ENCODE measurements around the gene UNKL. TPM values are rescaled to one million over a fixed set of nuclear protein-coding genes. Genes with fewer than 3 reads are reported as not detected.

UNKL gene
- total and polyA plus RNA-seq, 8 donors: 4.4 to 22.1 (median 10.2) TPM

DNA sequence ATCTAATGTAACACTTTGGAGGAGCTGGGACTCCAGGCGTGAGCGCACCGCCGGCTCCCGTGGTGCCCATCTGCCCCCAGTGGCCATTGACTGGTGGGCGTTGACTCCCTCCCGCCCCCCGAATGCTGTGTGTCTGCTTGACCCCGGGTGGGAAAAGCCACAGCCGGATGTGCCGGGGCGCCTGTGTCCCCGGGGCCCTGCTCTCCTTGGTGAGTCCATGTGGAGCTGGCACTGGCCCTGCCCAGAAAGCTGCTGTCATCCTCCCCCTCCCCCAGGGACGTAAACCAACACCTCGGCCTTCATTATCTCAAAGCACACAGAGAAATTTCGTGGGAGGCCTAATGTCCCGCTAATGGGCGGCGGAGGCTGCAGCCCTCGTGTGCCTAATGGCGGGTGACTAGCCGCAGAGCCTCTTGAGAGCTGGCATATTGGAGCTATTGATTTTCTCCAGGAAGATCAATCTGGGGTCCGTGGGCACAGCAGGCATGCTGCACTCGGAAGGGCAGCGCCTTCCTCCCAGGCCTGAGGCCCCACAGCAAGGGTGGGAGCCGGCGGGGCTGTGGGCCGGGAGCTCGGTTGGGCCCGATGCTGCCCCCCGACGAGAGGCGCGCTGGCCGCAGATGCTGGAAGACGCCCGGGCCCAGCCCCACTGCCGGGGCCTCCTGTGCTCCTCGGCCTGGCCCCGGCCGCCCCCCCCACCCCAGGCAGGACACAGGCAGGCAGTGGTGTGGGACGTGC is 12.4 kb upstream of the UNKL start:
- no peak overlapping the region for H3K27ac ChIP-seq
- H3K27me3 ChIP-seq: no peaks in the 10 kb centered on the region
- TF ChIP-seq CTCF (IDR thresholded peaks at IDR 0.05): no peak
- H3K4me1 ChIP-seq: no peaks in the 10 kb centered on the region
- ATAC-seq (no peak), FAIRE-seq (no peak), DNase-seq (peak in 1 of 6 donors; percentile 62)
- H3K36me3 ChIP-seq: no peaks in the 10 kb centered on the region
- intact Hi-C loops (cut with DNase I): no loop called here
- no peak overlapping the region for H3K4me3 ChIP-seq
- no peaks in the 10 kb centered on the region for H3K9me3 ChIP-seq
- WGBS, 2 donors: 60 to 63% methylated on average over 42 of the region's 42 CpGs

GRCh38 chr16:1425616-1426370 is 11.3 kb upstream of the UNKL start:
- no peak for TF ChIP-seq CTCF (IDR thresholded peaks at IDR 0.05)
- H3K36me3 ChIP-seq: no peaks in the 10 kb centered on the region
- ATAC-seq (no peak), FAIRE-seq (no peak), DNase-seq (peak in 2 of 6 donors; percentile 24 to 61)
- no peaks in the 10 kb centered on the region for H3K27me3 ChIP-seq
- 81 to 84% methylated on average over 16 of the region's 16 CpGs for WGBS, 2 donors
- no peaks in the 10 kb centered on the region for H3K9me3 ChIP-seq
- H3K4me1 ChIP-seq: no peaks in the 10 kb centered on the region
- no peak overlapping the region for H3K27ac ChIP-seq
- no peak overlapping the region for H3K4me3 ChIP-seq
- intact Hi-C loops (cut with DNase I): no loop called here

DNA sequence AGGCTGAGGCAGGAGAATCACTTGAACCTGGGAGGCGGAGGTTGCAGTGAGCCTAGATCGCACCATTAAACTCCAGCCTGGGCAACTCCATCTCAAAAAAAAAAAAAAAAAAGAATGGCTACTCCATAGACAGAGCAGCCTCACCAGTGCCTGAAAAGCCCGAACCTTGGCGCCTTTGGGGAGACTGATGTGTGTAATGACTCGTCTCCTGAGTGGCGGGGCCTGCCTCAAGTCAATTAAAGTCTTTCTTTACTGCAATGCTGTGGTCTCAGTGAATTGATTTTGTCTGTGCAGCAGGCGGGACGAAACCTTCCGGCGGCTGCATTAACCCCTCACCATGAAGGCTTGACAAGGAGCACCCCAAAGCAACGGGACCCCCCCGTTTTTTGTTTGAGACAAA is 9.5 kb upstream of the UNKL start:
- no peak for TF ChIP-seq CTCF (IDR thresholded peaks at IDR 0.05)
- no peak overlapping the region for H3K27ac ChIP-seq
- peak in 1 of 6 donors; percentile 37 for DNase-seq
- H3K4me1 ChIP-seq: peaks cover 0 to 10% (median 10%) of the 10 kb centered on the region in 3 donors
- H3K27me3 ChIP-seq: no peaks in the 10 kb centered on the region
- H3K4me3 ChIP-seq: no peak overlapping the region
- ATAC-seq: no peak
- no peak for FAIRE-seq
- no peaks in the 10 kb centered on the region for H3K9me3 ChIP-seq
- no peaks in the 10 kb centered on the region for H3K36me3 ChIP-seq
- intact Hi-C loops (cut with DNase I): no loop called here
- 91% methylated on average over 12 of the region's 12 CpGs for WGBS, 2 donors

DNA sequence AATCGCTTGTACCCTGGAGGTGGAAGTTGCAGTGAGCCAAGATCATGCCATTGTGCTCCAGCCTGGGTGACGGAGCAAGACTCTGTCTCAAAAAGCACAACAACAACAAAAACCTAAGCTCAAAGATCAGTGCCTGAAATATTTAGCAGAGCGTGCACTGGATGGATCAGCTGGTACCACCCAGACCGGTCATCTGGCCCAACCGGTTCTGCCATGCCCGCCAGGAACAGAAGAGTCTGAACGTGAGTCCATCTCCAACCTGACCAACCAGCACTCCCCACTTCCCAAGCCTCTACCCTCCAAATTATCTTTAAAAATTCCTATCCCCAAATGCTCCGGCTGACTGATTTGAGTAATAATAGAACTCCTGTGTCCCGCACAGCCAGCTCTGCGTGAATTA is 7.6 kb upstream of the UNKL start:
- no peak overlapping the region for H3K27ac ChIP-seq
- no peak for TF ChIP-seq CTCF (IDR thresholded peaks at IDR 0.05)
- intact Hi-C loops (cut with DNase I): no loop called here
- FAIRE-seq (no peak), DNase-seq (peak in 1 of 6 donors; percentile 18), ATAC-seq (no peak)
- no peaks in the 10 kb centered on the region for H3K36me3 ChIP-seq
- no peaks in the 10 kb centered on the region for H3K27me3 ChIP-seq
- H3K4me1 ChIP-seq: peaks cover 0 to 17% (median 10%) of the 10 kb centered on the region in 3 donors
- 75 to 77% methylated on average over 10 of the region's 10 CpGs for WGBS, 2 donors
- H3K9me3 ChIP-seq: no peaks in the 10 kb centered on the region
- no peak overlapping the region for H3K4me3 ChIP-seq

Data from pancreas (tissue), 10 donors.